GM23248 (cell line): ENCODE measurements around the gene RAB12. TPM values are rescaled to one million over a fixed set of nuclear protein-coding genes. Genes with fewer than 3 reads are reported as not detected.

Experiments
- DNase-seq: peaks from one replicate; pipeline ENCODE4 v3.0.0-alpha.2; 2015
- H2AFZ ChIP-seq: fragments of 200-600 bp; sonication (generic); 2 replicates; pipeline ENCODE4 v1.6.1; 2016; ENCODE audit warnings: antibody characterized with exemption
- H3F3A ChIP-seq: fragments of 200-600 bp; sonication (generic); 2 replicates; pipeline ENCODE4 v1.6.1; 2016; ENCODE audit warnings: mild to moderate bottlenecking, antibody characterized with exemption, mixed run types; ENCODE audit not compliant: insufficient read depth
- H3K27ac ChIP-seq: fragments of 200-600 bp; sonication (generic); 2 replicates; pipeline ENCODE4 v1.5.1; 2016; ENCODE audit warnings: mild to moderate bottlenecking
- H3K27me3 ChIP-seq: fragments of 200-600 bp; sonication (generic); replicated peaks from 2 replicates; pipeline ENCODE4 v1.6.1; 2016; ENCODE audit warnings: mild to moderate bottlenecking; ENCODE audit not compliant: insufficient read depth
- H3K36me3 ChIP-seq: fragments of 200-600 bp; sonication (generic); 2 replicates; pipeline ENCODE4 v1.6.1; 2016; ENCODE audit warnings: low read depth, mild to moderate bottlenecking
- H3K4me1 ChIP-seq: fragments of 200-600 bp; sonication (generic); 2 replicates; pipeline ENCODE4 v1.6.1; 2016; ENCODE audit warnings: mild to moderate bottlenecking; ENCODE audit not compliant: insufficient read depth
- H3K4me2 ChIP-seq: fragments of 200-600 bp; sonication (generic); one replicate; pipeline ENCODE4 v1.6.1; 2016; ENCODE audit warnings: mild to moderate bottlenecking; ENCODE audit not compliant: unreplicated experiment
- H3K4me3 ChIP-seq: fragments of 200-600 bp; sonication (generic); 2 replicates; pipeline ENCODE4 v1.5.1; 2016; ENCODE audit warnings: mild to moderate bottlenecking
- H3K79me2 ChIP-seq: fragments of 200-600 bp; sonication (generic); 2 replicates; pipeline ENCODE4 v1.6.1; 2016; ENCODE audit warnings: mild to moderate bottlenecking; ENCODE audit not compliant: insufficient read depth
- H3K9ac ChIP-seq: fragments of 200-600 bp; sonication (generic); 2 replicates; pipeline ENCODE4 v1.6.1; 2016; ENCODE audit warnings: mild to moderate bottlenecking
- H3K9me2 ChIP-seq: fragments of 200-600 bp; sonication (generic); 2 replicates; pipeline ENCODE4 v1.6.1; 2016; ENCODE audit warnings: mixed run types, mild to moderate bottlenecking, moderate library complexity; ENCODE audit not compliant: insufficient read depth
- H3K9me3 ChIP-seq: fragments of 200-600 bp; sonication (generic); one replicate; pipeline ENCODE4 v1.6.1; 2017; ENCODE audit warnings: low read depth
- H4K20me1 ChIP-seq: fragments of 200-600 bp; sonication (generic); 2 replicates; pipeline ENCODE4 v1.6.0; 2016; ENCODE audit not compliant: insufficient read depth
- EZH2 ChIP-seq: fragments of 200-600 bp; sonication (generic); IDR thresholded peaks from 2 replicates; pipeline ENCODE4 v1.6.1; 2018; ENCODE audit warnings: antibody characterized with exemption, mild to moderate bottlenecking; ENCODE audit not compliant: insufficient read depth, poor library complexity, severe bottlenecking
- EZH2phosphoT487 ChIP-seq: fragments of 200-600 bp; sonication (generic); IDR thresholded peaks from 2 replicates; pipeline ENCODE4 v1.6.1; 2018; ENCODE audit warnings: antibody characterized with exemption, moderate library complexity, mild to moderate bottlenecking, low read depth; ENCODE audit not compliant: insufficient read depth
- WGBS, 2 experiments: methylation state at CpG; one replicate each; pipeline ENCODE4 v1.1.6; 2015 to 2017; ENCODE audit warnings: low lambda C conversion rate in 2 of 2, low coverage in 1 of 2; ENCODE audit errors: missing lambda C conversion rate in 2 of 2; 5-methylcytosine and 5-hydroxymethylcytosine counted together
- in situ Hi-C: fragments of 300-500 bp; cut with MboI; formaldehyde crosslinking; loops from 2 replicates; pipeline ENCODE4 v1.15.0; 2020
- polyA plus RNA-seq: library from polyadenylated mRNA; unstranded; fragments of >200 nt; fragmentation: Nextera tagmentation; extraction: Ambion mirVana; gene quantifications from 2 replicates; pipeline ENCODE4 v1.2.1, GENCODE V29; 2016
- total RNA-seq: library from RNA; depleted of rRNA; stranded (reverse); fragments of >200 nt; shearing (Covaris generic); gene quantifications from 2 replicates; pipeline ENCODE4 v1.2.3, GENCODE V29; 2014

Gene RAB12
- total and polyA plus RNA-seq, 2 experiments from 2014 or later: 4.1 to 73.8 TPM

DNA sequence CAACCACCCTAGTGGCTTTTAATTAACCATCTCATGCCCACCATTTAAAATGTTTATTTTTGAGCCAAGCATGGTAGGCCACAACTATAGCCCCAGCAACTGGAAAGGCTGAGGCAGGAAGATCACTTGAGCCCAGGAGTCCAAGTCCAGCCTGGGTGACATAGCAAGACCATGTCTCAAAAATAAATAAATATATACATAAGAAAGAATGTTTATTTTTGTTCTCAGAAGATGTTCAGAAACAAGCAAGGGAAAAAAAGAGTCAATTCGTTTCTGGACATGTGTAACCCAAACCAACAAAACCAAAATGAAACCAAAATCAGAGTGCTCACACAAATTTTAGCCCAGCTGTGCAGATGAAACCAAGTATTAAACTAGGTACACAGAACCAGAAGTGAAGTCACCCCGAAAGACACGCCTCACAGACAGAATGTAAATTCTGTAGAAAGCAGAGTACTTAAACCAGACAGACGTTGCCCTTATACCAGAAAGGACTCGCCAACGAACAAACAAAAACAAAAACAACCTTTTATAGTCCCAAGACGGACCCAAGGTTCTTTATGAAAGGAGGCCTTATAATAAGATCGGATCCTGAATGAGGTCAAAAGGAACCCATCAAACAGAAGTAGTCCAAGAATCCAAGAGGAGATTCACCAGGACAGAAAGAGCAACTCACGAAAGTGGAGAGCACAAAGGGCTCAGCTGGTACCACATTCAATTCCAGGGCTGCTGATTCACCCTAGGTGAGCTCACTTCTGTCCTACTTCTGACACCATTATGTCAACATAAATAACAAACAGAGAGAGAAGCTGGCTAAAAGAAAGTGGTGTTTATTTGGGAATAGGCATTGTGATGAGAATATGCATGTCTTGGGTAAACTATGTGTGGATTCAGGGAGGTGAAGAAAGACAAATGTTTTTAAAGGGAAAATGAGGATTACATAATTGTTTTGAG lies 64.3 kb downstream of the RAB12 start:
- Histone ChIP-seq H3K27ac (no peak overlapping the region), H3K27me3 (no peaks in the 10 kb centered on the region), H4K20me1 (no peaks in the 10 kb centered on the region), H3K9me2 (no peaks in the 10 kb centered on the region), H3K79me2 (no peaks in the 10 kb centered on the region), H2AFZ (no peak overlapping the region), H3F3A (no peaks in the 10 kb centered on the region), H3K36me3 (no peaks in the 10 kb centered on the region), H3K4me3 (no peak overlapping the region), H3K4me2 (no peak overlapping the region), H3K9me3 (no peaks in the 10 kb centered on the region), H3K9ac (no peak overlapping the region), H3K4me1 (no peaks in the 10 kb centered on the region)
- in situ Hi-C loops: no loop called here
- WGBS, 2 experiments: 90 to 93% methylated on average over 9 of the region's 9 CpGs
- no peak for DNase-seq
- TF ChIP-seq EZH2 (no peak), EZH2phosphoT487 (no peak)

DNA sequence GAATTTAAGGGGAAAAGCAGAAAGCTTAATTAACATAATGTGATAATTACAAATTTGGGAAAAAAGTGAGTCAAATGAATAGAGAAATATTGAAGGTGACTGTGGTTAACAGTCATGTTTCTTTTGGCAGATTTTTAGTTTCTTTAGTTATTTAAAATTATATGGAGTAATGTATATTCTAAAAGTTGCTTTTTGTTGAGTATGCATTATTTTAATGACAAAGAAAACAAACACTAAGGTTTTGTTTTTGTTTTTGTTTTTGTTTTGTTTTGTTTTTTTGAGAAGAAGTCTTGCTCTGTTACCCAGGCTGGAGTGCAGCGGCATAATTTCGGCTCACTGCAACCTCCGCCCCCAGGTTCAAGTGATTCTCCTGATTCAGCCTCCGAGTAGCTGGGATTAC lies 65.8 kb downstream of the RAB12 start:
- Histone ChIP-seq H3K36me3 (no peaks in the 10 kb centered on the region), H3K9me3 (no peaks in the 10 kb centered on the region), H3K9me2 (no peaks in the 10 kb centered on the region), H3K9ac (no peak overlapping the region), H3K4me1 (no peaks in the 10 kb centered on the region), H3K27me3 (no peaks in the 10 kb centered on the region), H4K20me1 (no peaks in the 10 kb centered on the region), H3K4me2 (no peak overlapping the region), H3K79me2 (no peaks in the 10 kb centered on the region), H3K27ac (no peak overlapping the region), H3F3A (no peaks in the 10 kb centered on the region), H3K4me3 (no peak overlapping the region), H2AFZ (no peak overlapping the region)
- in situ Hi-C loops: no loop called here
- WGBS, 2 experiments: 69 to 76% methylated on average over 4 of the region's 4 CpGs
- TF ChIP-seq EZH2 (no peak), EZH2phosphoT487 (no peak)
- no peak for DNase-seq

DNA sequence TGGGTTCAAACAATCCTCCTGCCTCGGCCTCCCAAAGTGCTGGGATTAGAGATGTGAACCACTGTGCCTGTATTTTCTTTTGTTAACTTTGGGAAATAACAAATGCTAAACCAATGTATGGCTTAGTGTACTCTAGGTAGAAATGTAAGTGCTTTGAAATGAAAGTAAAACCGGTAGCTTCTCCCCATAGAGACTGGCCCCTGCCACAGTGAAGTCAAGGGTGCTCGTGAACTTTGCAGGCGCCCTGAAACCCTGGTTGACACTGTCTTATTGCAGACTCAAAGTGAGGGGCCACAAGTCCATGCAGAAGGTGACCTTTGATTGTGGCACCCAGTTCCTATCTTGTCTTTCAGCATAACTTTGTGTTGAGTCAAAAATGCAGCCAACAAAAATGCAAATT lies 72.0 kb downstream of the RAB12 start:
- H3K79me2 ChIP-seq: no peaks in the 10 kb centered on the region
- TF ChIP-seq EZH2 (no peak), EZH2phosphoT487 (no peak)
- no peak overlapping the region for H2AFZ ChIP-seq
- no peak for DNase-seq
- no peaks in the 10 kb centered on the region for H3K27me3 ChIP-seq
- no peaks in the 10 kb centered on the region for H3F3A ChIP-seq
- H3K9ac ChIP-seq: no peak overlapping the region
- no peaks in the 10 kb centered on the region for H4K20me1 ChIP-seq
- H3K4me3 ChIP-seq: no peak overlapping the region
- no peaks in the 10 kb centered on the region for H3K9me2 ChIP-seq
- WGBS, 2 experiments: 98% methylated on average over 4 of the region's 4 CpGs
- H3K27ac ChIP-seq: no peak overlapping the region
- no peaks in the 10 kb centered on the region for H3K9me3 ChIP-seq
- no peak overlapping the region for H3K4me2 ChIP-seq
- in situ Hi-C loops: no loop called here
- H3K36me3 ChIP-seq: no peaks in the 10 kb centered on the region
- peaks cover 10% of the 10 kb centered on the region; the same call in 1 of the 2 replicates for H3K4me1 ChIP-seq

DNA sequence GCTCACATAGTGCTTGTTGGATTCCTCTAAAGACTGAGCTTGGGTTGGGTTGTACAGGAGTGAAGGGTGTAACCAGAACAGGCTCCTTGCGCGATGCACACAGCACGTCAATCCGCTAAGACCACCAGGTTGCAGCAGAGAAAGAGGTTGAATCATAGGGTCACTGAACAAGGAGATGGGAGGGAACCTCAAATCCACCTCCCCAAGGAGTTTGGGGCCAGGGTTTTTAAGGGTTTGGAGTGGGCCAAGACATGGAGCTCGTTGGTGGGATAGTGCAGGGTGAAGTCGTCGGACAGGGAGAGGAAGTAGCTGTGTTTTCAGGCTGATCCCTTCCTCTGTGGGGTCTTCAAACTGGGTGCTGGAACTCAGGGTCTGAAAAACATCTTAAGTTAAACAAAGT lies 75.3 kb downstream of the RAB12 start:
- Histone ChIP-seq H3K9ac (no peak overlapping the region), H3K4me1 (peaks cover 10% of the 10 kb centered on the region; the same call in 1 of the 2 replicates), H3K9me2 (no peaks in the 10 kb centered on the region), H3K79me2 (no peaks in the 10 kb centered on the region), H3F3A (no peaks in the 10 kb centered on the region), H3K9me3 (no peaks in the 10 kb centered on the region), H3K27me3 (no peaks in the 10 kb centered on the region), H3K27ac (no peak overlapping the region), H3K4me3 (no peak overlapping the region), H4K20me1 (no peaks in the 10 kb centered on the region), H3K4me2 (no peak overlapping the region), H2AFZ (no peak overlapping the region), H3K36me3 (no peaks in the 10 kb centered on the region)
- DNase-seq: no peak
- WGBS, 2 experiments: 98 to 99% methylated on average over 7 of the region's 7 CpGs
- TF ChIP-seq EZH2: no peak
- no peak for TF ChIP-seq EZH2phosphoT487
- in situ Hi-C loops: no loop called here
